CD14-positive monocyte (primary cell): Measurements from ENCODE around the gene IZUMO3. TPM values are rescaled to one million over a fixed set of nuclear protein-coding genes. Genes with fewer than 3 reads are reported as not detected.

ENCODE experiments used
- DNase-seq, 3 donors: peaks; one replicate each; pipeline ENCODE4 v3.0.0-alpha.2; 2011 to 2022
- H2AFZ ChIP-seq: 2 replicates; pipeline ENCODE4 v1.6.0; 2012; ENCODE audit warnings: mild to moderate bottlenecking, low read depth, low read length, inconsistent platforms; ENCODE audit not compliant: insufficient read depth, poor library complexity, severe bottlenecking
- H3K27ac ChIP-seq, 2 donors: 1 replicate in 1 of 2; 2 replicates in 1 of 2; pipeline ENCODE4 v1.5.1; 2012 to 2013; ENCODE audit warnings: low read length in 2 of 2, control low read depth in 1 of 2, inconsistent platforms in 1 of 2, low read depth in 1 of 2, mild to moderate bottlenecking in 1 of 2
- H3K27me3 ChIP-seq, 2 donors: one replicate each; pipeline versions ENCODE4 v1.6.0 to v1.6.1; 2011 to 2013; ENCODE audit warnings: low read length in 2 of 2; ENCODE audit not compliant: control insufficient read depth in 2 of 2, insufficient read depth in 2 of 2
- H3K36me3 ChIP-seq, 2 donors: replicated peaks in 1 of 2; 1 replicate in 1 of 2; 2 replicates in 1 of 2; pipeline versions ENCODE4 v1.5.1 to v1.6.1; 2012 to 2013; ENCODE audit warnings: low read length in 2 of 2, control low read depth in 1 of 2, inconsistent platforms in 1 of 2, mild to moderate bottlenecking in 1 of 2; ENCODE audit not compliant: insufficient read depth in 2 of 2, control insufficient read depth in 1 of 2
- H3K4me1 ChIP-seq, 2 donors: 1 replicate in 1 of 2; 2 replicates in 1 of 2; pipeline versions ENCODE4 v1.5.1 to v1.6.1; 2012 to 2013; ENCODE audit warnings: low read length in 2 of 2, control low read depth in 1 of 2, inconsistent platforms in 1 of 2, mild to moderate bottlenecking in 1 of 2, moderate library complexity in 1 of 2; ENCODE audit not compliant: insufficient read depth in 2 of 2, control insufficient read depth in 1 of 2
- H3K4me2 ChIP-seq: replicated peaks from 2 replicates; pipeline ENCODE3; 2012; ENCODE audit warnings: low read length, moderate library complexity, mild to moderate bottlenecking; ENCODE audit not compliant: poor library complexity, severe bottlenecking; ENCODE audit errors: extremely low read depth
- H3K4me3 ChIP-seq, 3 experiments: fragments of 200-600 bp in 1 of 3; sonication (generic) in 1 of 3; replicated peaks in 1 of 3; 1 replicate in 2 of 3; 2 replicates in 1 of 3; pipeline ENCODE4 v1.5.1; 2011 to 2013; ENCODE audit warnings: low read length in 3 of 3, mild to moderate bottlenecking in 3 of 3, control low read depth in 2 of 3, low read depth in 2 of 3, inconsistent platforms in 1 of 3, moderate library complexity in 1 of 3
- H3K79me2 ChIP-seq: 2 replicates; pipeline ENCODE4 v1.6.0; 2012; ENCODE audit warnings: mild to moderate bottlenecking, control low read depth, inconsistent platforms, low read length, moderate library complexity; ENCODE audit not compliant: insufficient read depth
- H3K9ac ChIP-seq: 2 replicates; pipeline ENCODE4 v1.6.0; 2017; ENCODE audit warnings: low read length, mild to moderate bottlenecking; ENCODE audit not compliant: insufficient read depth, poor library complexity, severe bottlenecking
- H3K9me3 ChIP-seq, 2 donors: replicated peaks in 1 of 2; 1 replicate in 1 of 2; 2 replicates in 1 of 2; pipeline versions ENCODE4 v1.5.1 to v1.6.1; 2012 to 2013; ENCODE audit warnings: low read length in 2 of 2, control low read depth in 1 of 2; ENCODE audit not compliant: control insufficient read depth in 1 of 2, insufficient read depth in 1 of 2
- H4K20me1 ChIP-seq: 2 replicates; pipeline ENCODE4 v1.6.0; 2012; ENCODE audit warnings: mild to moderate bottlenecking, low read length, control low read depth, moderate library complexity; ENCODE audit not compliant: insufficient read depth
- H3K27ac Mint-ChIP-seq, 7 donors: one replicate each; pipeline ENCODE4 v1.8.0; 2020; ENCODE audit warnings: mild to moderate bottlenecking in 7 of 7, mixed read lengths in 7 of 7, moderate library complexity in 6 of 7, inconsistent platforms in 2 of 7
- H3K27me3 Mint-ChIP-seq, 3 donors: one replicate each; pipeline ENCODE4 v1.8.0; 2021 to 2022; ENCODE audit warnings: low read depth in 3 of 3, mild to moderate bottlenecking in 3 of 3, mixed read lengths in 3 of 3, moderate library complexity in 3 of 3, inconsistent platforms in 1 of 3
- H3K36me3 Mint-ChIP-seq, 2 donors: one replicate each; pipeline ENCODE4 v1.8.0; 2020; ENCODE audit warnings: mixed read lengths in 2 of 2, inconsistent platforms in 1 of 2, mild to moderate bottlenecking in 1 of 2
- H3K4me1 Mint-ChIP-seq: one replicate; pipeline ENCODE4 v1.8.0; 2020; ENCODE audit warnings: mild to moderate bottlenecking, mixed read lengths
- H3K4me3 Mint-ChIP-seq, 2 donors: one replicate each; pipeline ENCODE4 v1.8.0; 2020; ENCODE audit warnings: mild to moderate bottlenecking in 2 of 2, mixed read lengths in 2 of 2, moderate library complexity in 1 of 2
- H3K9me3 Mint-ChIP-seq, 7 donors: one replicate each; pipeline ENCODE4 v1.8.0; 2020 to 2022; ENCODE audit warnings: mixed read lengths in 7 of 7, mild to moderate bottlenecking in 6 of 7, moderate library complexity in 6 of 7, inconsistent platforms in 2 of 7
- WGBS: methylation state at CpG from one replicate; pipeline ENCODE4 v1.1.5; 2013; ENCODE audit warnings: missing lambda C conversion rate; ENCODE audit not compliant: insufficient coverage; 5-methylcytosine and 5-hydroxymethylcytosine counted together
- intact Hi-C, 2 donors: fragments of 100-400 bp; cut with micrococcal nuclease; formaldehyde crosslinking; loops; one replicate each; pipeline versions ENCODE4 v1.15.0 to v1.15.1; 2023
- polyA plus RNA-seq, 3 donors: library from polyadenylated mRNA; depleted of rRNA in 1 of 3; unstranded in 2 of 3; stranded (reverse) in 1 of 3; fragments of 300-500 nt in 2 of 3; fragments of >200 nt in 1 of 3; fragmentation: Illumina TruSeq in 2 of 3; gene quantifications; 1 replicate in 2 of 3; 2 replicates in 1 of 3; pipeline ENCODE4 v1.2.3, GENCODE V29; 2012 to 2021
- TF ChIP-seq, protein P1 (sequence below): fragments of 200-600 bp; IDR thresholded peaks from one replicate; pipeline ENCODE4 v1.8.0; 2022; ENCODE audit warnings: antibody characterized with exemption, mild to moderate bottlenecking

IZUMO3 gene
- polyA plus RNA-seq, 3 donors = not detected

DNA sequence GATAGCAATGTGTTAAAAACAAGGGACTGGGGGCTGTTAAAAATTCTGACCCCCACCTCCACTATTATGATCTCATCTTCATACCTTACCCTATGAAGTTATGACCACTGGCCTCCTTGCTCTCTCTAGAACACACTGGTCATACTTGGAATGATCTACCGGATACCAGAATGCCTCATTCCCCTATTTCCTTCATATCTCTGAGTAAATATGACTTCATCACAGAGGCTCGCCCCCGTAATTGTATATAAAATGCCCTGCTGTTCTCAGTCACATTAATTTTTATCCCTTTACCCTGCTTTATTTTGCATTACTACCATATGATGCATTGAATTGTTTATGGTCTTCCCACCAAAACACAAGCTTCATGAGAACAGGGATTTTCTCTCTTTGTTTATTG is 29.2 kb downstream of the IZUMO3 start:
- WGBS = no CpG with 5 or more reads among the region's 3 CpGs
- no peak overlapping the region for H2AFZ ChIP-seq
- DNase-seq = no peak
- H3K27me3 Mint-ChIP-seq = no peaks in the 10 kb centered on the region
- H3K9ac ChIP-seq = no peak overlapping the region
- H3K27ac Mint-ChIP-seq = no peak overlapping the region
- H3K4me3 ChIP-seq = no peak overlapping the region
- peaks cover 2 to 5% of the 10 kb centered on the region in 2 donors for H3K9me3 ChIP-seq
- H3K4me1 Mint-ChIP-seq = no peaks in the 10 kb centered on the region
- no peak overlapping the region for H3K27ac ChIP-seq
- TF ChIP-seq, protein P1, sequence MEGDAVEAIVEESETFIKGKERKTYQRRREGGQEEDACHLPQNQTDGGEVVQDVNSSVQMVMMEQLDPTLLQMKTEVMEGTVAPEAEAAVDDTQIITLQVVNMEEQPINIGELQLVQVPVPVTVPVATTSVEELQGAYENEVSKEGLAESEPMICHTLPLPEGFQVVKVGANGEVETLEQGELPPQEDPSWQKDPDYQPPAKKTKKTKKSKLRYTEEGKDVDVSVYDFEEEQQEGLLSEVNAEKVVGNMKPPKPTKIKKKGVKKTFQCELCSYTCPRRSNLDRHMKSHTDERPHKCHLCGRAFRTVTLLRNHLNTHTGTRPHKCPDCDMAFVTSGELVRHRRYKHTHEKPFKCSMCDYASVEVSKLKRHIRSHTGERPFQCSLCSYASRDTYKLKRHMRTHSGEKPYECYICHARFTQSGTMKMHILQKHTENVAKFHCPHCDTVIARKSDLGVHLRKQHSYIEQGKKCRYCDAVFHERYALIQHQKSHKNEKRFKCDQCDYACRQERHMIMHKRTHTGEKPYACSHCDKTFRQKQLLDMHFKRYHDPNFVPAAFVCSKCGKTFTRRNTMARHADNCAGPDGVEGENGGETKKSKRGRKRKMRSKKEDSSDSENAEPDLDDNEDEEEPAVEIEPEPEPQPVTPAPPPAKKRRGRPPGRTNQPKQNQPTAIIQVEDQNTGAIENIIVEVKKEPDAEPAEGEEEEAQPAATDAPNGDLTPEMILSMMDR = no peak
- no peak overlapping the region for H3K4me2 ChIP-seq
- no peaks in the 10 kb centered on the region for H4K20me1 ChIP-seq
- peaks cover 0 to 4% (median 0%) of the 10 kb centered on the region in 7 donors for H3K9me3 Mint-ChIP-seq
- no peaks in the 10 kb centered on the region for H3K36me3 Mint-ChIP-seq
- H3K79me2 ChIP-seq = no peaks in the 10 kb centered on the region
- no peaks in the 10 kb centered on the region for H3K4me1 ChIP-seq
- no peaks in the 10 kb centered on the region for H3K36me3 ChIP-seq
- intact Hi-C loops = no loop called here
- no peaks in the 10 kb centered on the region for H3K27me3 ChIP-seq
- H3K4me3 Mint-ChIP-seq = no peak overlapping the region

DNA sequence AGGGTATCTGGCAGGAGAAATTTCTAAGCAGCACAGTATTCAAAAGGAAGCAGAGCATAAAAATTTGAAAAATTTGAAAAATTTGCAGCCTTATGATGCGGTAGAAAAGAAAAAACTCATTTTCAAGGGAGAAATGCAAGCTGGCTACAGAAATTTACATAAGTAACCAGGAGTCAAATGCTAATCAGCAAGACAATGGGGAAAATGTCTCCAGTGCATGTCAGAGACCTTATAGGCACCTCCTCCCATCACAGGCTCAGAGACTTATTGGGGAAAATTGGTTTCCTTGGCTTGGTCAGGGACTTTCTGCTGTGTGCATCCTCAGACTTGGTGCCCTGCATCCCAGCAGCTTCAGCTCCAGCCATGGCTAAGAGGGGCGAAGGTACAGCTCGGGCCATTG is 35.8 kb downstream of the IZUMO3 start:
- H3K4me3 Mint-ChIP-seq = no peak overlapping the region
- Histone ChIP-seq H3K9me3 (peaks cover 13 to 25% of the 10 kb centered on the region in 2 donors), H3K4me2 (no peak overlapping the region), H3K4me3 (no peak overlapping the region), H3K9ac (no peak overlapping the region), H4K20me1 (no peaks in the 10 kb centered on the region), H2AFZ (no peak overlapping the region), H3K27me3 (no peaks in the 10 kb centered on the region), H3K79me2 (no peaks in the 10 kb centered on the region), H3K4me1 (no peaks in the 10 kb centered on the region), H3K27ac (no peak overlapping the region), H3K36me3 (no peaks in the 10 kb centered on the region)
- TF ChIP-seq, protein P1 = no peak
- DNase-seq = no peak
- H3K27ac Mint-ChIP-seq = no peak overlapping the region
- H3K9me3 Mint-ChIP-seq = peaks cover 1 to 15% (median 7%) of the 10 kb centered on the region in 7 donors
- no peaks in the 10 kb centered on the region for H3K27me3 Mint-ChIP-seq
- WGBS = 95% methylated on average over 2 of the region's 3 CpGs
- intact Hi-C loops = no loop called here
- no peaks in the 10 kb centered on the region for H3K4me1 Mint-ChIP-seq
- H3K36me3 Mint-ChIP-seq = no peaks in the 10 kb centered on the region
